ENCODE data around the gene LYPLA2.

The LYPLA2 gene

GRCh38 chr1:23790696-23791515, at the start of gene LYPLA2:
Gene LYPLA2, plus strand, starts transcription at chr1:23791145. Its CDS starts 1,538 bp downstream, at chr1:23792683.
- peak; percentile 76 for DNase-seq (ENCODE audit: insufficient read length, low spot score)
- TF ChIP-seq CTCF (IDR thresholded peaks at IDR 0.05; ENCODE audit: insufficient read depth, missing control alignments) = no peak
- no peak for FAIRE-seq

GRCh38 chr1:23741609-23742008, 49.3 kb upstream of the LYPLA2 start:
- FAIRE-seq (no peak), DNase-seq (ENCODE audit: insufficient read length, low spot score) (no peak)
- TF ChIP-seq CTCF (IDR thresholded peaks at IDR 0.05; ENCODE audit: insufficient read depth, missing control alignments) = no peak

- no peak for FAIRE-seq
- DNase-seq (ENCODE audit: insufficient read length, low spot score) = no peak
These were observed 48.2 kb upstream of the LYPLA2 start for GRCh38 chr1:23742670-23743286.

GRCh38 chr1:23743287-23744152, 47.4 kb upstream of the LYPLA2 start, which contains the start of gene ELOA:
Gene ELOA, plus strand, starts transcription at chr1:23743471. Its CDS starts 33 bp downstream, at chr1:23743504.
- peak; percentile 48 for DNase-seq (ENCODE audit: insufficient read length, low spot score)
- TF ChIP-seq CTCF (IDR thresholded peaks at IDR 0.05; ENCODE audit: insufficient read depth, missing control alignments) = no peak
- no peak for FAIRE-seq

More at GRCh38 chr1:23742670-23743286, 48.2 kb upstream of the LYPLA2 start:
- TF ChIP-seq CTCF (IDR thresholded peaks at IDR 0.05; ENCODE audit: insufficient read depth, missing control alignments) = no peak

- DNase-seq (ENCODE audit: insufficient read length, low spot score) (no peak), FAIRE-seq (no peak)
- TF ChIP-seq CTCF (IDR thresholded peaks at IDR 0.05; ENCODE audit: insufficient read depth, missing control alignments) = peak; percentile 13
These were observed 45.4 kb upstream of the LYPLA2 start for GRCh38 chr1:23745515-23745914.

GRCh38 chr1:23748016-23748415, 42.9 kb upstream of the LYPLA2 start:
- DNase-seq (ENCODE audit: insufficient read length, low spot score) = no peak
- FAIRE-seq = no peak
- no peak for TF ChIP-seq CTCF (IDR thresholded peaks at IDR 0.05; ENCODE audit: insufficient read depth, missing control alignments)
